ENCODE measurements around the gene KIAA1217. TPM values are rescaled to one million over a fixed set of nuclear protein-coding genes. Genes with fewer than 3 reads are reported as not detected.

Gene KIAA1217
- total RNA-seq, 1 donor from 2014 or later = 18.9 TPM

- no peaks in the 10 kb centered on the region for H3K36me3 ChIP-seq (ENCODE audit: control insufficient read depth, insufficient read depth, low read length)
- no peak overlapping the region for H3K4me3 ChIP-seq (ENCODE audit: low read depth, low read length)
- DNase-seq (ENCODE audit: low read depth) = no peak
- no peak for TF ChIP-seq CTCF (IDR thresholded peaks at IDR 0.05; ENCODE audit: insufficient read depth, low read length, poor library complexity, severe bottlenecking)
- H3K27me3 ChIP-seq (ENCODE audit: control insufficient read depth, insufficient read depth, low read length) = no peaks in the 10 kb centered on the region
These were observed 60.5 kb downstream of the KIAA1217 start for GRCh38 chr10:24269476-24269875.

DNA sequence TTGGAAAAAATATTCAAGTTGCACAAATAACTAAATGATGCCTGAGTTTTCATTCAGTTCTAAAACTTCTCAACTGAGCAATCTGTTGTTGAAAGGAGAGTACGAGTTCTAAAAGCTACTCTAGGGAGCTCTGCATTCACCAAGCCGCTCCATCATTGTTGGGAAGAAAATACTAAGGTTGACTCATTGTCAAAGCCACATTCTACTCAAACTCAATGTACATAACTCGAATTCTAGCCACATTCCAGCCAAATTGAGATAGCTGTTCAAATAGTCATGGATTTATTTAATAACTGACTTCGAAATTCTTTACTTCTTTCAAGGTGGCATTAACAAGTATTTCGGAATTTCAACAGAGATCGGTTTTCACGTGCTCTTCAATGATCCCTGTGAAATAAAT lies 63.4 kb downstream of the KIAA1217 start:
- no peak for DNase-seq (ENCODE audit: low read depth)
- no peaks in the 10 kb centered on the region for H3K36me3 ChIP-seq (ENCODE audit: control insufficient read depth, insufficient read depth, low read length)
- H3K4me3 ChIP-seq (ENCODE audit: low read depth, low read length) = no peak overlapping the region
- no peak for TF ChIP-seq CTCF (IDR thresholded peaks at IDR 0.05; ENCODE audit: insufficient read depth, low read length, poor library complexity, severe bottlenecking)
- H3K27me3 ChIP-seq (ENCODE audit: control insufficient read depth, insufficient read depth, low read length) = no peaks in the 10 kb centered on the region

GRCh38 chr10:24277277-24277676 lies 68.3 kb downstream of the KIAA1217 start:
- TF ChIP-seq CTCF (IDR thresholded peaks at IDR 0.05; ENCODE audit: insufficient read depth, low read length, poor library complexity, severe bottlenecking) = no peak
- H3K4me3 ChIP-seq (ENCODE audit: low read depth, low read length) = no peak overlapping the region
- no peak for DNase-seq (ENCODE audit: low read depth)
- H3K27me3 ChIP-seq (ENCODE audit: control insufficient read depth, insufficient read depth, low read length) = no peaks in the 10 kb centered on the region
- no peaks in the 10 kb centered on the region for H3K36me3 ChIP-seq (ENCODE audit: control insufficient read depth, insufficient read depth, low read length)

DNA sequence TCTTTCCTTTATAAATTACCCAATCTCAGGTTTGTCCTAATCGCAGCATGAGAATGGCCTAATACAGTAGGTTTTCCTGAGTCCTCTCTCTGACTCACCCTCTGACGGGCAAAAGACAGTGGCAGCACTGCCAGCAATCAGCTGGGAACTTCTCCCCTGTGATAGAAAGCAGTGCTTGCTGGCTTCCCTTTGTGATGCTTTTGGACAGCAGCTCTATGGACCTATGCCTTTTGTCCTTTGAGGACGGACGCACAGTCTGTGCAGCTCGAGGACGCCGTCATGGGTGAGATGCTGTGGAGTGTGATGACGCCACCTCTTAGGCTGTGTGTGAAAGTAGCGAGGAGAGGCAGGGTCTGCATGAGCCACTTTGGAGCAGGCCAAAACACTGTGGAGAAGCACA lies 68.8 kb downstream of the KIAA1217 start:
- no peak overlapping the region for H3K4me3 ChIP-seq (ENCODE audit: low read depth, low read length)
- no peak for DNase-seq (ENCODE audit: low read depth)
- TF ChIP-seq CTCF (IDR thresholded peaks at IDR 0.05; ENCODE audit: insufficient read depth, low read length, poor library complexity, severe bottlenecking) = no peak

GRCh38 chr10:24278176-24278889 lies 69.4 kb downstream of the KIAA1217 start:
- no peaks in the 10 kb centered on the region for H3K36me3 ChIP-seq (ENCODE audit: control insufficient read depth, insufficient read depth, low read length)
- no peak overlapping the region for H3K4me3 ChIP-seq (ENCODE audit: low read depth, low read length)
- no peaks in the 10 kb centered on the region for H3K27me3 ChIP-seq (ENCODE audit: control insufficient read depth, insufficient read depth, low read length)
- DNase-seq (ENCODE audit: low read depth) = no peak
- TF ChIP-seq CTCF (IDR thresholded peaks at IDR 0.05; ENCODE audit: insufficient read depth, low read length, poor library complexity, severe bottlenecking) = no peak

More for the DNA sequence above, 68.8 kb downstream of the KIAA1217 start:
- Histone ChIP-seq H3K36me3 (ENCODE audit: control insufficient read depth, insufficient read depth, low read length) (no peaks in the 10 kb centered on the region), H3K27me3 (ENCODE audit: control insufficient read depth, insufficient read depth, low read length) (no peaks in the 10 kb centered on the region)

GRCh38 chr10:24279166-24279565 lies 70.2 kb downstream of the KIAA1217 start:
- no peaks in the 10 kb centered on the region for H3K36me3 ChIP-seq (ENCODE audit: control insufficient read depth, insufficient read depth, low read length)
- TF ChIP-seq CTCF (IDR thresholded peaks at IDR 0.05; ENCODE audit: insufficient read depth, low read length, poor library complexity, severe bottlenecking) = no peak
- H3K27me3 ChIP-seq (ENCODE audit: control insufficient read depth, insufficient read depth, low read length) = no peaks in the 10 kb centered on the region
- DNase-seq (ENCODE audit: low read depth) = no peak
- no peak overlapping the region for H3K4me3 ChIP-seq (ENCODE audit: low read depth, low read length)
